HG02938 (cell line): ENCODE results near the gene MRNIP.
"Not testable (repeated sequence)": the region's sequence is repeated elsewhere in the genome, so short reads cannot be mapped to it uniquely, and the experiment has no call there.

Experiments used
- ATAC-seq: cut with Tn5 transposase; IDR thresholded peaks from one replicate; pipeline ENCODE4 v1.9.1; 2021; ENCODE audit warnings: mild to moderate bottlenecking, moderate library complexity; ENCODE audit not compliant: unreplicated experiment

Gene MRNIP

DNA sequence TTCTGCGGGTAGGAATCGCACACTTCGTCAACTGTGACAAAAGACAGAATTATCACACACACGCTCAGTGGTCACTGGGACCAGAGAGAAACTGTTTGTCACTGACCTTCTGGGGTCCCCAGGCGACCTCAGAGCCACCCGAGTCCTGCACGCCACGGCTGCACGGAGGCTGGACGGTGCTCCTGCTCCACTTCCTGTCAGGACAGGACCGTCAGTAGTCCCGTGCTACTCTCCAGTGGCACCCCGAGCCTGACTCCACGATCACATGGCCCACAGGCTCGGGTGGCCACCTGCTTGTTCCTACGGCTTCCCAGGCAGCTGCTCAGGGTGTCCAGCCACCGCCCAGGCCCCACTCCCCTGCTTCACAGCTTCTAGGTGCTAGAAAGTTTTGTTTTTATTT lies 17.9 kb downstream of the MRNIP start:
- no peak for ATAC-seq

- ATAC-seq = no peak
Measured at GRCh38 chr5:179840321-179840720, 18.3 kb downstream of the MRNIP start.

DNA sequence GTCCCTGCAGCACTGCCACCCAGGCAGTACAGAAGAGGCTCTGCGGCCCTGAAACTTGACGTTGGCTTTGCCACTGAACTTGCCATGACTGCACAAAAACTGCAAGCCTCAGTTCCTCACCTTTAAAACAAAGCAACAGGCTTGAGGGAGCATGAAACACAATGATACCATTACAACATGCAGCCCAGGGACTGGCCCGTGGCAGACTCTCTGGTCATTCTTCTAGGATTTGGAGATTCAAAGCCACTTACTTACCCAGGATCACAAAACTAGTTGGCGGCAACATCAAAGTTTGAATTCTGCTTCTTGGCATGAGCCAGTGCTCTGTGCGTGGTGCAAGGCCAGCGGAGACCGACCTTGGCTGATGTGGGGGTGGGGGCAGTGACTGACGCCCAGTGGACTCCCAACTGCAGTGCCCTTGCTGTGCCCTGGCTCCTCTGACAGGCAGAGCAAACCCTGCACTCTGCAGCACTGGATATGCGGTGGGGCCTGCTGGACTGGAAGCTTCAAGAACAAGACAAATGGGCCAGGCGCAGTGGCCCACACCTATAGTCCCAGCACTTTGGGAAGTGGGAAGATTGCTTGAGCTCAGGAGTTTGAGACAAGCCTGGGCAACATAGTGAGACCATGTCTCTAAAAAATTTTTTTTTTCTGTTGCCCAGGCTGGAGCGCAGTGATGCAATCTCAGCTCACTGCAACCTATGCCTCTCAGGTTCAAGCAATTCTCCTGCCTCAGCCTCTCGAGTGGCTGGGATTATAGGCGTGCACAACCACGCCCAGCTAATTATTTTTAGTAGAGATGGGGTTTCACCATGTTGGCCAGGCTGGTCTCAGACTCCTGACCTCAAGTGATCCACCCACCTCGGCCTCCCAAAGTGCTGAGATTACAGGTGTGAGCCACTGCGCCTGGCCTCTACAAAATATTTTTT lies 19.0 kb downstream of the MRNIP start:
- no peak for ATAC-seq

- no peak for ATAC-seq
Measured at GRCh38 chr5:179837076-179838011, 21.3 kb downstream of the MRNIP start.

- ATAC-seq = no peak
Measured at GRCh38 chr5:179836225-179837019, 22.2 kb downstream of the MRNIP start.

DNA sequence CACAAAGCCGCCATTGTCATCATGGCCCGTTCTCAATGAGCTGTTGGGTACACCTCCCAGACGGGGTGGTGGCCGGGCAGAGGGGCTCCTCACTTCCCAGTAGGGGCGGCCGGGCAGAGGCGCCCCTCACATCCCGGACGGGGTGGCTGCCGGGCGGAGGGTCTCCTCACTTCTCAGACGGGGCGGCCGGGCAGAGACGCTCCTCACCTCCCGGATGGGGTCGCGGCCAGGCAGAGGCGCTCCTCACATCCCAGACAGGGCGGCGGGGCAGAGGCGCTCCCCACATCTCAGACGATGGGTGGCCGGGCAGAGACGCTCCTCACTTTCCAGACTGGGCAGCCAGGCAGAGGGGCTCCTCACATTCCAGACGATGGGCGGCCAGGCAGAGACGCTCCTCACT lies 23.7 kb downstream of the MRNIP start:
- not testable (repeated sequence) for ATAC-seq

- no peak for ATAC-seq
Measured at GRCh38 chr5:179834120-179834519, 24.5 kb downstream of the MRNIP start.

GRCh38 chr5:179833709-179834070 lies 24.9 kb downstream of the MRNIP start:
- no peak for ATAC-seq

GRCh38 chr5:179833056-179833708 lies 25.4 kb downstream of the MRNIP start:
- no peak for ATAC-seq

GRCh38 chr5:179832039-179832745 lies 26.4 kb downstream of the MRNIP start:
- no peak for ATAC-seq

GRCh38 chr5:179830818-179831468 lies 27.7 kb downstream of the MRNIP start:
- no peak for ATAC-seq

GRCh38 chr5:179829732-179830435 lies 28.7 kb downstream of the MRNIP start:
- ATAC-seq = no peak

- no peak for ATAC-seq
Measured at GRCh38 chr5:179828756-179829421, 29.7 kb downstream of the MRNIP start.

DNA sequence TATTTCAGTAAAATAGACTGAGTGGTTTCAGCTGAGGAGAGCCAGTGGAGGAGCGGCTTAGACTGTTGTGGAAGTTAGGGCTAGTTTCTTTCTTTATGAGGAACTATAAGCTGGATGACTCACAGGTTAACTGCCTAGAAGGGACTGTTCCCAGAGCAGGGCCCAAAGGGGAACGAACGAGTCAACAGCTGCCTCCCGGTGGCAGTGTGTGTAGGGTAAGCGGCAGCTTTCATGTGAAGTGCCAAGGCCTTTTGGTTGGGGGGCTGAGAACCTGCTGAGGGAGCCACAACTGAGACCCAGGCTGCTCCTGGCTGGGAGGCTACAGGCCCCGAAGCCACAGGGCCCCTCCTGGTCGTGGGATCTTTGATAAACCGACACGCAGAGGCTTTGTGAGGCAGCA lies 30.9 kb downstream of the MRNIP start:
- ATAC-seq = no peak

- ATAC-seq = no peak
Measured at GRCh38 chr5:179825655-179826182, 32.9 kb downstream of the MRNIP start.

- ATAC-seq = no peak
Measured at GRCh38 chr5:179824745-179825112, 33.9 kb downstream of the MRNIP start.

DNA sequence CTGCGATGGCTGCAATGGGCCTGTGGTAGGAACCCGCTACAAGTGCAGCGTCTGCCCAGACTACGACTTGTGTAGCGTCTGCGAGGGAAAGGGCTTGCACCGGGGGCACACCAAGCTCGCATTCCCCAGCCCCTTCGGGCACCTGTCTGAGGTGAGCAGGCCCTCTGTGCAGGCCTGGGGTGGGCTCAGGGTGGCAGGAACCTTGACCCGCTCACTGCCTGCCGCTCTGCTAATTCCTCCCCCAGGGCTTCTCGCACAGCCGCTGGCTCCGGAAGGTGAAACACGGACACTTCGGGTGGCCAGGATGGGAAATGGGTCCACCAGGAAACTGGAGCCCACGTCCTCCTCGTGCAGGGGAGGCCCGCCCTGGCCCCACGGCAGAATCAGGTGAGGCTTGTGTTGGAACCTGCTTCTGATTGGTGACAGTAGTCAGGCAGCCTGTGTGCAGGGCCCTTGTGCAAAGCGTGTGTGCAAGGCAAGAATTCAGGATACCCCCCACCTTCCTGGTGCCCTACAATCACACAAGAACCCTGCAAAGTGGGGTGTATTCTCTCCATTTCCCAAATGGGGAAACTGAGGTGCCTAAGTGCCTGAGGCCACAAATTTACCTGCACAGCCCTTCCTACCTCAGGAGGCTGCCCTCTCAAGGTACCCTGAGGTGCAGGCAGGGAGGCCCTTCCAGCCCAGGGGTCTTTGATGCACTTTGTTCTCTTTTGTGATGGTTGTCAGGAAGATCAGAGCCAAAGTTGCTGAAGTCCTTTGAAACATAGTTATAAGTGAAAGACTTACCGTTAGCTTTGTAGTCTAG lies 34.5 kb downstream of the MRNIP start:
- ATAC-seq = no peak
